Measurements from ENCODE around the gene IFNAR2. TPM values are rescaled to one million over a fixed set of nuclear protein-coding genes. Genes with fewer than 3 reads are reported as not detected.

IFNAR2 gene
- total RNA-seq (10 to 100 TPM; 33.0 to 45.1 TPM), polyA plus RNA-seq (10 to 100 TPM; 16.8 to 23.1 TPM)
- long read RNA-seq, donor 1, full-length matches to known transcripts, result 67 of 74 reads
- long read RNA-seq, donor 1, partial matches to known transcripts, result 1 of 74 reads
- long read RNA-seq, donor 1, other reads (novel, unspliced or antisense), result 6 of 74 reads
- long read RNA-seq, donor 2, full-length matches to known transcripts, result 12 of 13 reads
- long read RNA-seq, donor 2, partial matches to known transcripts, result 0 of 13 reads
- long read RNA-seq, donor 2, other reads (novel, unspliced or antisense), result 1 of 13 reads

GRCh38 chr21:33229784-33230544 is at the start of gene IFNAR2:
Gene IFNAR2 (plus strand): TSS chr21:33229938. CDS start chr21:33241923, 11,985 bp downstream.
- H3K36me3 ChIP-seq (ENCODE audit: control insufficient read depth in 1 of 2, insufficient read depth in 2 of 2, low read length in 1 of 2), result no peaks in the 10 kb centered on the region
- intact Hi-C loops (cut with DNase I), result no loop called here
- H3K4me1 ChIP-seq (ENCODE audit: control insufficient read depth in 1 of 2, insufficient read depth in 2 of 2, low read length in 2 of 2), result peaks cover 0 to 3% of the 10 kb centered on the region in 2 donors
- WGBS, 2 donors, result 0 to 1% methylated on average over 62 to 95 of the region's 95 CpGs
- H3K27me3 ChIP-seq (ENCODE audit: control insufficient read depth in 1 of 2, insufficient read depth in 2 of 2, low read length in 1 of 2), result no peaks in the 10 kb centered on the region
- peak; percentile 92 for ATAC-seq (ENCODE audit: low FRiP score)
- DNase-seq, result peak; percentile 86 to 93
- H3K27ac ChIP-seq (ENCODE audit: low read depth in 1 of 2, low read length in 2 of 2), result peak within 1 kb of the TSS; percentile 58 to 95
- peak within 1 kb of the TSS; percentile 98 for H3K4me3 ChIP-seq (ENCODE audit: low read length in 2 of 2)
- no peaks in the 10 kb centered on the region for H3K9me3 ChIP-seq (ENCODE audit: control insufficient read depth, low read length)

DNA sequence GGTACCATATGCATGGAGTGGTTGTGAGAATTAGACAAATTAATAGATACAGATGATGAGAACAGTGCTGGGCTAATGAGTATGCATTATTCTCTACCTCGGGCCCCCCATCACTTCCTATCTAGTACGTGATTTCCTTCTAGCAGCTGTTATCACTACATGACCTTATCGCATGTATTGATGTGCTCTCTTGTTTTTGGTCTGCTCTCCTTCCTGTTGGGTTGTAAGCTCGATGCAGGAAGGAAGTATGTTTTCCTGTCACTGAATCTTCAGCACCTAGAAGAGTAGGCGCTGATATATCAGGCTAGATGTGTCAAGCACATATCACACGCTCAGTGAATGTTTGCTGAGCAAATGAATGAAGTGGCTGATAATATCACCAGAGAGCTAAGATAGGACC is 43.9 kb upstream of the IFNAR2 start:
- Histone ChIP-seq H3K27ac (ENCODE audit: low read depth in 1 of 2, low read length in 2 of 2) (no peak overlapping the region), H3K27me3 (ENCODE audit: control insufficient read depth in 1 of 2, insufficient read depth in 2 of 2, low read length in 1 of 2) (no peaks in the 10 kb centered on the region), H3K4me3 (ENCODE audit: low read length in 2 of 2) (no peak overlapping the region), H3K4me1 (ENCODE audit: control insufficient read depth in 1 of 2, insufficient read depth in 2 of 2, low read length in 2 of 2) (no peaks in the 10 kb centered on the region), H3K9me3 (ENCODE audit: control insufficient read depth, low read length) (no peaks in the 10 kb centered on the region), H3K36me3 (ENCODE audit: control insufficient read depth in 1 of 2, insufficient read depth in 2 of 2, low read length in 1 of 2) (no peaks in the 10 kb centered on the region)
- ATAC-seq (ENCODE audit: low FRiP score) (no peak), DNase-seq (no peak)
- WGBS, 2 donors, result 79 to 81% methylated on average over 6 of the region's 6 CpGs
- intact Hi-C loops (cut with DNase I), result no loop called here

- ATAC-seq (ENCODE audit: low FRiP score) (no peak), DNase-seq (no peak)
- Histone ChIP-seq H3K4me3 (ENCODE audit: low read length in 2 of 2) (no peak overlapping the region), H3K27me3 (ENCODE audit: control insufficient read depth in 1 of 2, insufficient read depth in 2 of 2, low read length in 1 of 2) (peaks cover 0 to 2% of the 10 kb centered on the region in 2 donors), H3K9me3 (ENCODE audit: control insufficient read depth, low read length) (no peaks in the 10 kb centered on the region), H3K4me1 (ENCODE audit: control insufficient read depth in 1 of 2, insufficient read depth in 2 of 2, low read length in 2 of 2) (no peaks in the 10 kb centered on the region), H3K27ac (ENCODE audit: low read depth in 1 of 2, low read length in 2 of 2) (no peak overlapping the region), H3K36me3 (ENCODE audit: control insufficient read depth in 1 of 2, insufficient read depth in 2 of 2, low read length in 1 of 2) (no peaks in the 10 kb centered on the region)
- intact Hi-C loops (cut with DNase I), result no loop called here
- whole genome bisulfite sequencing, 2 donors, result 69 to 70% methylated on average over 4 of the region's 4 CpGs
Measured at GRCh38 chr21:33187276-33187675, 42.5 kb upstream of the IFNAR2 start.

DNA sequence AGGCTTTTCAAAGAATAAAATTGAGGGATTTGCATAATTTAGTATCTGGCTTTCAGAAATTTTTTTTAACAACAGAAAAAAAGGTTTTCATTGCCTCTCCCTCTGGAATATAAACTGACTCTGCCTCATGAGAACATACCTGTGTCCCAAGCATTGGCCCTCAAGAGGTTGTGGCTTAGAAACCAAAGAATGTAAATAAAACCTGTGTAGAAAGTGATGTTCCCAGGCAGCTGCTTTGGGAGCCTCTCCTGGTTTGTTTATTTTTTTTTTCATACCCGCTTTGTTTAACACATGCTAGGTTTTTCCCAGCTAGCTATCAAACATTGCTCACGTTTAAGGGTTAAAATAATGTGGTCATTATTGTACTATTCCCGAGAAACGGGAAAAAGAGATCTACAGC is 40.5 kb upstream of the IFNAR2 start:
- intact Hi-C loops (cut with DNase I), result no loop called here
- no peaks in the 10 kb centered on the region for H3K9me3 ChIP-seq (ENCODE audit: control insufficient read depth, low read length)
- H3K27ac ChIP-seq (ENCODE audit: low read depth in 1 of 2, low read length in 2 of 2), result no peak overlapping the region
- H3K27me3 ChIP-seq (ENCODE audit: control insufficient read depth in 1 of 2, insufficient read depth in 2 of 2, low read length in 1 of 2), result peaks cover 0 to 2% of the 10 kb centered on the region in 2 donors
- WGBS, 2 donors, result 12 to 20% methylated on average over 4 of the region's 4 CpGs
- H3K36me3 ChIP-seq (ENCODE audit: control insufficient read depth in 1 of 2, insufficient read depth in 2 of 2, low read length in 1 of 2), result no peaks in the 10 kb centered on the region
- DNase-seq (no peak), ATAC-seq (ENCODE audit: low FRiP score) (no peak)
- H3K4me3 ChIP-seq (ENCODE audit: low read length in 2 of 2), result no peak overlapping the region
- H3K4me1 ChIP-seq (ENCODE audit: control insufficient read depth in 1 of 2, insufficient read depth in 2 of 2, low read length in 2 of 2), result no peaks in the 10 kb centered on the region

DNA sequence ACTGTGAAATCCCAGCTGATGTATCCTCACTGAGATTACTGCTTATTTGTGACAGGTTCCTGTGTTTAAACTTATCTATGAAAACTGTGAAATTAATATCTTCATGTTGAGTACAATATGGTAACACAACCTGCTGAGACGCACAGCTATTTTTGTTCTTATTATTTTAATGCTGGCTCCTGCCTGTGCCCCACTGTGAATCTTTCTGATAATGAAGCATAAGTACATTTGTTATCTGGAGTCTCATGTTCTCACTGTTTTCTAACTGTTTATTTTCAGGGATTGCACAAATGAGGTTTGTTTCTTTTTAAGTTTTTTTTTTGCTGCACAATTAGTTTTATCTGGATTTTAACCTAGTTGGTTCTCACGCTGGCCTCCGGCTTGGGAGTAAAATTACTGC is 39.9 kb upstream of the IFNAR2 start:
- no peaks in the 10 kb centered on the region for H3K9me3 ChIP-seq (ENCODE audit: control insufficient read depth, low read length)
- DNase-seq, result no peak
- no peak overlapping the region for H3K4me3 ChIP-seq (ENCODE audit: low read length in 2 of 2)
- H3K4me1 ChIP-seq (ENCODE audit: control insufficient read depth in 1 of 2, insufficient read depth in 2 of 2, low read length in 2 of 2), result no peaks in the 10 kb centered on the region
- WGBS, 2 donors, result 47% methylated on average over 3 of the region's 3 CpGs
- peaks cover 0 to 2% of the 10 kb centered on the region in 2 donors for H3K27me3 ChIP-seq (ENCODE audit: control insufficient read depth in 1 of 2, insufficient read depth in 2 of 2, low read length in 1 of 2)
- no peak overlapping the region for H3K27ac ChIP-seq (ENCODE audit: low read depth in 1 of 2, low read length in 2 of 2)
- ATAC-seq (ENCODE audit: low FRiP score), result no peak
- no peaks in the 10 kb centered on the region for H3K36me3 ChIP-seq (ENCODE audit: control insufficient read depth in 1 of 2, insufficient read depth in 2 of 2, low read length in 1 of 2)
- intact Hi-C loops (cut with DNase I), result loop anchor here in 1 of 2 donors (10.0 kb wide), 1 partner anchor 245 kb away; no protein-coding TSS in a partner anchor

GRCh38 chr21:33196941-33197374 is 32.8 kb upstream of the IFNAR2 start:
- DNase-seq, result peak in 1 of 2 donors; percentile 60
- no peaks in the 10 kb centered on the region for H3K9me3 ChIP-seq (ENCODE audit: control insufficient read depth, low read length)
- intact Hi-C loops (cut with DNase I), result loop anchor here (5.0 to 10.0 kb wide), 2 partner anchors 252 to 365 kb away; no protein-coding TSS in a partner anchor
- peak; percentile 70 for ATAC-seq (ENCODE audit: low FRiP score)
- no peak overlapping the region for H3K4me3 ChIP-seq (ENCODE audit: low read length in 2 of 2)
- no peaks in the 10 kb centered on the region for H3K27me3 ChIP-seq (ENCODE audit: control insufficient read depth in 1 of 2, insufficient read depth in 2 of 2, low read length in 1 of 2)
- no peak overlapping the region for H3K27ac ChIP-seq (ENCODE audit: low read depth in 1 of 2, low read length in 2 of 2)
- no peaks in the 10 kb centered on the region for H3K36me3 ChIP-seq (ENCODE audit: control insufficient read depth in 1 of 2, insufficient read depth in 2 of 2, low read length in 1 of 2)
- H3K4me1 ChIP-seq (ENCODE audit: control insufficient read depth in 1 of 2, insufficient read depth in 2 of 2, low read length in 2 of 2), result no peaks in the 10 kb centered on the region
- 8 to 10% methylated on average over 14 of the region's 14 CpGs for WGBS, 2 donors

- H3K4me1 ChIP-seq (ENCODE audit: control insufficient read depth in 1 of 2, insufficient read depth in 2 of 2, low read length in 2 of 2), result no peaks in the 10 kb centered on the region
- 18 to 20% methylated on average over 4 of the region's 4 CpGs for WGBS, 2 donors
- H3K4me3 ChIP-seq (ENCODE audit: low read length in 2 of 2), result no peak overlapping the region
- ATAC-seq (ENCODE audit: low FRiP score) (no peak), DNase-seq (no peak)
- intact Hi-C loops (cut with DNase I), result loop anchor here (5.0 to 10.0 kb wide), 2 partner anchors 253 to 365 kb away; no protein-coding TSS in a partner anchor
- no peaks in the 10 kb centered on the region for H3K27me3 ChIP-seq (ENCODE audit: control insufficient read depth in 1 of 2, insufficient read depth in 2 of 2, low read length in 1 of 2)
- H3K36me3 ChIP-seq (ENCODE audit: control insufficient read depth in 1 of 2, insufficient read depth in 2 of 2, low read length in 1 of 2), result no peaks in the 10 kb centered on the region
- H3K27ac ChIP-seq (ENCODE audit: low read depth in 1 of 2, low read length in 2 of 2), result no peak overlapping the region
- H3K9me3 ChIP-seq (ENCODE audit: control insufficient read depth, low read length), result no peaks in the 10 kb centered on the region
Measured at GRCh38 chr21:33197496-33197895, 32.2 kb upstream of the IFNAR2 start.

- Histone ChIP-seq H3K27me3 (ENCODE audit: control insufficient read depth in 1 of 2, insufficient read depth in 2 of 2, low read length in 1 of 2) (no peaks in the 10 kb centered on the region), H3K9me3 (ENCODE audit: control insufficient read depth, low read length) (no peaks in the 10 kb centered on the region), H3K27ac (ENCODE audit: low read depth in 1 of 2, low read length in 2 of 2) (no peak overlapping the region), H3K4me1 (ENCODE audit: control insufficient read depth in 1 of 2, insufficient read depth in 2 of 2, low read length in 2 of 2) (no peaks in the 10 kb centered on the region), H3K36me3 (ENCODE audit: control insufficient read depth in 1 of 2, insufficient read depth in 2 of 2, low read length in 1 of 2) (no peaks in the 10 kb centered on the region), H3K4me3 (ENCODE audit: low read length in 2 of 2) (no peak overlapping the region)
- intact Hi-C loops (cut with DNase I), result loop anchor here (2.0 to 10.0 kb wide), 3 partner anchors 246 to 366 kb away; no protein-coding TSS in a partner anchor
- WGBS, 2 donors, result 66 to 68% methylated on average over 9 of the region's 9 CpGs
- DNase-seq (peak in 1 of 2 donors; percentile 79), ATAC-seq (ENCODE audit: low FRiP score) (peak; percentile 55)
Measured at GRCh38 chr21:33198346-33199099, 31.2 kb upstream of the IFNAR2 start.
